ENCODE data around the gene CD44. TPM values are rescaled to one million over a fixed set of nuclear protein-coding genes. Genes with fewer than 3 reads are reported as not detected.

CD44 gene
- total RNA-seq (2013; cell fraction: nucleolus; rRNA removed), result 514 and 528 TPM in 2 replicates
- total RNA-seq (2014; rRNA removed) (92.1 and 101 TPM in 2 replicates), total RNA-seq (2014; rRNA removed; fragmentation: Illumina TruSeq; extraction: Trizol) (133 and 148 TPM in 2 replicates), total RNA-seq (2021) (293 and 295 TPM in 2 replicates), polyA plus RNA-seq (2011; rRNA removed) (190 and 193 TPM in 2 replicates), polyA plus RNA-seq (2014; fragmentation: Illumina TruSeq; extraction: Trizol) (264 and 295 TPM in 2 replicates), polyA plus RNA-seq (2014; fragmentation: Nextera tagmentation; extraction: Ambion mirVana) (10 to 100 TPM; 57.1 to 65.3 TPM), polyA plus RNA-seq (2014; rRNA removed) (188 and 201 TPM in 2 replicates), polyA plus RNA-seq (2016; fragmentation: Nextera tagmentation; extraction: Ambion mirVana) (100 to 1,000 TPM in 1 of 2 experiments, 10 to 100 TPM in 1; 95.6 to 108 TPM), polyA minus RNA-seq (2011; rRNA and poly(A)+ RNA removed) (318 and 386 TPM in 2 replicates), Bru-seq, nascent RNA (percentile 93 among the genes with signal in this experiment), BruChase-seq, experiment 1, labeled RNA remaining after a 6-hour chase (percentile 89 among the genes with signal in this experiment), BruChase-seq, experiment 2, labeled RNA remaining after a 2-hour chase (percentile 84 among the genes with signal in this experiment)
- polyA plus RNA-seq (2011; ENCODE audit: low read depth), result 121 TPM
- 279 and 303 TPM in 2 replicates for polyA plus RNA-seq (2011; cell fraction: cytosol; rRNA removed)
- 148 and 190 TPM in 2 replicates for polyA plus RNA-seq (2011; cell fraction: nucleus; rRNA removed)
- 190 and 271 TPM in 2 replicates for polyA plus RNA-seq (2012)
- polyA minus RNA-seq (2011; cell fraction: cytosol; rRNA and poly(A)+ RNA removed), result 126 and 137 TPM in 2 replicates
- polyA minus RNA-seq (2011; cell fraction: nucleus; rRNA and poly(A)+ RNA removed), result 179 and 299 TPM in 2 replicates
- long read RNA-seq, experiment 1, full-length matches to known transcripts, result 88 of 110 reads
- long read RNA-seq, experiment 1, partial matches to known transcripts, result 6 of 110 reads
- long read RNA-seq, experiment 1, other reads (novel, unspliced or antisense), result 16 of 110 reads
- long read RNA-seq, experiment 2, full-length matches to known transcripts, result 135 of 228 reads
- long read RNA-seq, experiment 2, partial matches to known transcripts, result 26 of 228 reads
- long read RNA-seq, experiment 2, other reads (novel, unspliced or antisense), result 67 of 228 reads

GRCh38 chr11:35138943-35139721, at the start of gene CD44:
Gene CD44 (plus strand): TSS chr11:35139171. CDS start chr11:35139304, 133 bp downstream.
- H3K9me3 ChIP-seq (replicated peaks; ENCODE audit: control insufficient read depth, insufficient read depth, low read length), result no peaks in the 10 kb centered on the region
- no peaks in the 10 kb centered on the region for H3K27me3 ChIP-seq (replicated peaks in 1 of 2; ENCODE audit: control insufficient read depth in 2 of 2, insufficient read depth in 2 of 2, low read length in 1 of 2)
- DNase-seq (ENCODE audit: low read depth, low spot score), result no peak
- no peaks in the 10 kb centered on the region for H3K36me3 ChIP-seq (ENCODE audit: control insufficient read depth in 2 of 2, insufficient read depth in 2 of 2, low read length in 1 of 2)
- BruUV-seq (replicated peaks), result no TSS peak
- H3K4me3 ChIP-seq, result peak within 1 kb of the TSS; percentile 88
- peaks cover 34% of the 10 kb centered on the region for H3K4me1 ChIP-seq (ENCODE audit: control insufficient read depth, insufficient read depth, low read length)
- 1% methylated on average over 55 of the region's 55 CpGs for WGBS (ENCODE audit: insufficient coverage, insufficient replicate concordance, low lambda C conversion rate, missing lambda C conversion rate)
- peak within 1 kb of the TSS; percentile 78 for H3K9ac ChIP-seq (ENCODE audit: control insufficient read depth, insufficient read depth, low read length)
- peaks cover 48% of the 10 kb centered on the region for H3K79me2 ChIP-seq (ENCODE audit: control insufficient read depth, insufficient read depth, low read length)
- in situ Hi-C loops (cut with MboI), result no loop called here
- intact Hi-C loops (cut with micrococcal nuclease; ENCODE audit: unreplicated experiment), result no loop called here
- peak; percentile 54 for ATAC-seq
- RAD21 ChIA-PET (ENCODE audit: unreplicated experiment), result interaction anchor here (0.6 to 5.0 kb wide), 16 partner anchors 10 to 211 kb away, joined by 3 to 40 read pairs (median 4); no protein-coding TSS in a partner anchor
- H2AFZ ChIP-seq (ENCODE audit: control insufficient read depth, low read depth, low read length), result peak within 1 kb of the TSS; percentile 77
- FAIRE-seq, result no peak
- H4K20me1 ChIP-seq (ENCODE audit: control insufficient read depth, insufficient read depth), result no peaks in the 10 kb centered on the region
- peak within 1 kb of the TSS; percentile 68 for H3K27ac ChIP-seq (ENCODE audit: control insufficient read depth, insufficient read depth)
- SMC1A ChIA-PET (ENCODE audit: uncharacterized antibody, unreplicated experiment), result interaction anchor here (0.7 to 4.4 kb wide), 20 partner anchors 9 to 212 kb away, joined by 3 to 47 read pairs (median 6); no protein-coding TSS in a partner anchor
- POLR2A ChIA-PET, result interaction anchor here (0.7 to 2.0 kb wide), 8 partner anchors 9 to 135 kb away, joined by 3 to 7 read pairs (median 4); no protein-coding TSS in a partner anchor
- CTCF ChIA-PET, result interaction anchor here (0.6 to 2.8 kb wide), 10 partner anchors 14 to 212 kb away, joined by 3 to 29 read pairs (median 5); no protein-coding TSS in a partner anchor
- H3K4me2 ChIP-seq (ENCODE audit: control insufficient read depth, insufficient read depth), result peak within 1 kb of the TSS; percentile 99
- TF ChIP-seq HDAC2 (IDR thresholded peaks at IDR 0.05) (no peak), MEF2B (IDR thresholded peaks at IDR 0.05; ENCODE audit: partially characterized antibody, poor library complexity, severe bottlenecking) (no peak), SRF (IDR thresholded peaks at IDR 0.05; ENCODE audit: low read depth in 2 of 2, low read length in 2 of 2) (no peak), BCL3 (IDR thresholded peaks at IDR 0.05; ENCODE audit: borderline replicate concordance, insufficient read depth, low read depth, low read length, poor library complexity, severe bottlenecking) (no peak), MXI1 (IDR thresholded peaks at IDR 0.05; ENCODE audit: low read depth, low read length) (no peak), LARP7 (IDR thresholded peaks at IDR 0.05) (peak; percentile 34), NKRF (conservative IDR thresholded peaks at IDR 0.05) (0 out of 2 replicates have a peak, but pooled peaks have one; percentile 35), SP1 (IDR thresholded peaks at IDR 0.05; ENCODE audit: low read depth, low read length) (no peak), MTA2 (IDR thresholded peaks at IDR 0.05; ENCODE audit: low read depth) (no peak), NR2C1 (IDR thresholded peaks at IDR 0.05) (no peak), SMAD5 (IDR thresholded peaks at IDR 0.05; ENCODE audit: low read depth) (peak; percentile 88; the same call in 1 of the 2 replicates), SIN3A (IDR thresholded peaks at IDR 0.05; ENCODE audit: low read depth, low read length) (no peak), GATAD2B (conservative IDR thresholded peaks at IDR 0.05; ENCODE audit: low read depth) (no peak), TAF1 (IDR thresholded peaks at IDR 0.05; ENCODE audit: borderline replicate concordance, low read depth, low read length) (peak; percentile 87; the same call in 1 of the 2 replicates), MTA3 (IDR thresholded peaks at IDR 0.05; ENCODE audit: borderline replicate concordance, low read length) (no peak), SPI1 (IDR thresholded peaks at IDR 0.05; ENCODE audit: borderline replicate concordance, insufficient read depth, low read depth, low read length) (no peak)

Data from GM12878 (cell line).